GM19351 (cell line): ENCODE data around the gene OPRM1.
"Not testable (repeated sequence)": the region's sequence is repeated elsewhere in the genome, so short reads cannot be mapped to it uniquely, and the experiment has no call there.

Source experiments
- ATAC-seq: cut with Tn5 transposase; IDR thresholded peaks from one replicate; pipeline ENCODE4 v1.9.1; 2021; ENCODE audit warnings: mild to moderate bottlenecking, moderate library complexity; ENCODE audit not compliant: unreplicated experiment

Gene OPRM1

GRCh38 chr6:154201688-154202087 is 162.6 kb downstream of the OPRM1 start:
- ATAC-seq, result not testable (repeated sequence)

- no peak for ATAC-seq
These were observed 163.3 kb downstream of the OPRM1 start for GRCh38 chr6:154202339-154202738.

GRCh38 chr6:154202958-154203357 is 163.9 kb downstream of the OPRM1 start:
- ATAC-seq, result no peak

GRCh38 chr6:154206141-154206540 is 167.1 kb downstream of the OPRM1 start:
- ATAC-seq, result no peak

- no peak for ATAC-seq
These were observed 168.0 kb downstream of the OPRM1 start for GRCh38 chr6:154206996-154207395.

GRCh38 chr6:154209555-154209954 is 170.5 kb downstream of the OPRM1 start:
- ATAC-seq, result no peak

- ATAC-seq, result no peak
These were observed 171.6 kb downstream of the OPRM1 start for GRCh38 chr6:154210678-154211077.

GRCh38 chr6:154213782-154214181 is 174.7 kb downstream of the OPRM1 start:
- no peak for ATAC-seq

GRCh38 chr6:154218301-154218700 is 179.3 kb downstream of the OPRM1 start:
- ATAC-seq, result no peak

GRCh38 chr6:154218787-154219186 is 179.7 kb downstream of the OPRM1 start:
- no peak for ATAC-seq

- ATAC-seq, result no peak
These were observed 180.2 kb downstream of the OPRM1 start for GRCh38 chr6:154219250-154219649.

- ATAC-seq, result no peak
These were observed 183.7 kb downstream of the OPRM1 start for GRCh38 chr6:154222716-154223115.

GRCh38 chr6:154223296-154223695 is 184.3 kb downstream of the OPRM1 start:
- no peak for ATAC-seq

GRCh38 chr6:154226461-154226860 is 187.4 kb downstream of the OPRM1 start:
- no peak for ATAC-seq

GRCh38 chr6:154227862-154228520 is 189.0 kb downstream of the OPRM1 start:
- no peak for ATAC-seq

- no peak for ATAC-seq
These were observed 189.5 kb downstream of the OPRM1 start for GRCh38 chr6:154228521-154228905.

- peak; percentile 83 for ATAC-seq
These were observed 190.7 kb downstream of the OPRM1 start for GRCh38 chr6:154229786-154230185.

GRCh38 chr6:154230393-154230792 is 191.4 kb downstream of the OPRM1 start:
- ATAC-seq, result no peak

- no peak for ATAC-seq
These were observed 192.0 kb downstream of the OPRM1 start for GRCh38 chr6:154230910-154231595.

GRCh38 chr6:154232013-154232910 is 193.2 kb downstream of the OPRM1 start:
- no peak for ATAC-seq

- no peak for ATAC-seq
These were observed 194.3 kb downstream of the OPRM1 start for GRCh38 chr6:154233383-154233782.
